ENCODE data around the gene ASB15. TPM values are rescaled to one million over a fixed set of nuclear protein-coding genes. Genes with fewer than 3 reads are reported as not detected.

Gene ASB15
- total RNA-seq, 2 donors from 2014 or later: 18.6 to 53.9 TPM

- H3K4me3 ChIP-seq: peak within 1 kb of the TSS; percentile 80 to 88
- H3K27me3 ChIP-seq: no peaks in the 10 kb centered on the region
- H3K36me3 ChIP-seq: no peaks in the 10 kb centered on the region
- H3K9me3 ChIP-seq: no peaks in the 10 kb centered on the region
- DNase-seq (ENCODE audit: low spot score): peak; percentile 98
- TF ChIP-seq, protein P1, sequence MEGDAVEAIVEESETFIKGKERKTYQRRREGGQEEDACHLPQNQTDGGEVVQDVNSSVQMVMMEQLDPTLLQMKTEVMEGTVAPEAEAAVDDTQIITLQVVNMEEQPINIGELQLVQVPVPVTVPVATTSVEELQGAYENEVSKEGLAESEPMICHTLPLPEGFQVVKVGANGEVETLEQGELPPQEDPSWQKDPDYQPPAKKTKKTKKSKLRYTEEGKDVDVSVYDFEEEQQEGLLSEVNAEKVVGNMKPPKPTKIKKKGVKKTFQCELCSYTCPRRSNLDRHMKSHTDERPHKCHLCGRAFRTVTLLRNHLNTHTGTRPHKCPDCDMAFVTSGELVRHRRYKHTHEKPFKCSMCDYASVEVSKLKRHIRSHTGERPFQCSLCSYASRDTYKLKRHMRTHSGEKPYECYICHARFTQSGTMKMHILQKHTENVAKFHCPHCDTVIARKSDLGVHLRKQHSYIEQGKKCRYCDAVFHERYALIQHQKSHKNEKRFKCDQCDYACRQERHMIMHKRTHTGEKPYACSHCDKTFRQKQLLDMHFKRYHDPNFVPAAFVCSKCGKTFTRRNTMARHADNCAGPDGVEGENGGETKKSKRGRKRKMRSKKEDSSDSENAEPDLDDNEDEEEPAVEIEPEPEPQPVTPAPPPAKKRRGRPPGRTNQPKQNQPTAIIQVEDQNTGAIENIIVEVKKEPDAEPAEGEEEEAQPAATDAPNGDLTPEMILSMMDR (IDR thresholded peaks at IDR 0.05): no peak
- peaks cover 0 to 40% of the 10 kb centered on the region in 2 donors for H3K4me1 ChIP-seq
- H3K27ac ChIP-seq: peak within 1 kb of the TSS; percentile 92 to 93
Observed at GRCh38 chr7:123557398-123558288, 44.0 kb upstream of the ASB15 start, which contains the start of gene NDUFA5. Gene NDUFA5 (minus strand): TSS chr7:123557818. CDS start chr7:123557795, 23 bp downstream.

- no peaks in the 10 kb centered on the region for H3K36me3 ChIP-seq
- TF ChIP-seq, protein P1 (IDR thresholded peaks at IDR 0.05): no peak
- peak overlapping the region; percentile 80 to 88 for H3K4me3 ChIP-seq
- H3K4me1 ChIP-seq: peaks cover 0 to 33% of the 10 kb centered on the region in 2 donors
- H3K27me3 ChIP-seq: no peaks in the 10 kb centered on the region
- H3K9me3 ChIP-seq: no peaks in the 10 kb centered on the region
- DNase-seq (ENCODE audit: low spot score): no peak
- H3K27ac ChIP-seq: peak overlapping the region; percentile 92 to 93
Observed at GRCh38 chr7:123558289-123558874, 43.2 kb upstream of the ASB15 start.

DNA sequence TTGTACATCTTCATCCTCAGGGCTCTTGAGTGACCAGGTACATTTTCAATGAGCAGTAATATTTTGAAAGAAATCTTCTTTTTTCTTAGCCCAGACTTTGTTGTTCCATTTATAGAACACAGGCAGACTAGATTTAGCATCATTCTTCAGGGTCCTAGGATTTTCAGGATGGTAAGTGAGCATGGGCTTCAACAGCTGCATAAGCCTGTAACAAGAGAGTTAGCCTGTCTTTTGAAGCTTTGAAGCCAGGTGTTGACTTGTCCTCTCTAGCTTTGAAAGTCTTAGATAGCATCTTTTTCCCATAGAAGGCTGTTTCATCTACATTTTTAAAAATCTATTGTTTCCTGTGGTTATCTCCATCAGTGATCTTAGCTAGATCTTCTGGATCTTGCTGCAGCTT, 39.5 kb upstream of the ASB15 start:
- no peaks in the 10 kb centered on the region for H3K4me1 ChIP-seq
- H3K27me3 ChIP-seq: no peaks in the 10 kb centered on the region
- no peaks in the 10 kb centered on the region for H3K9me3 ChIP-seq
- no peak overlapping the region for H3K27ac ChIP-seq
- no peak overlapping the region for H3K4me3 ChIP-seq
- DNase-seq (ENCODE audit: low spot score): no peak
- TF ChIP-seq, protein P1 (IDR thresholded peaks at IDR 0.05): no peak
- no peaks in the 10 kb centered on the region for H3K36me3 ChIP-seq

DNA sequence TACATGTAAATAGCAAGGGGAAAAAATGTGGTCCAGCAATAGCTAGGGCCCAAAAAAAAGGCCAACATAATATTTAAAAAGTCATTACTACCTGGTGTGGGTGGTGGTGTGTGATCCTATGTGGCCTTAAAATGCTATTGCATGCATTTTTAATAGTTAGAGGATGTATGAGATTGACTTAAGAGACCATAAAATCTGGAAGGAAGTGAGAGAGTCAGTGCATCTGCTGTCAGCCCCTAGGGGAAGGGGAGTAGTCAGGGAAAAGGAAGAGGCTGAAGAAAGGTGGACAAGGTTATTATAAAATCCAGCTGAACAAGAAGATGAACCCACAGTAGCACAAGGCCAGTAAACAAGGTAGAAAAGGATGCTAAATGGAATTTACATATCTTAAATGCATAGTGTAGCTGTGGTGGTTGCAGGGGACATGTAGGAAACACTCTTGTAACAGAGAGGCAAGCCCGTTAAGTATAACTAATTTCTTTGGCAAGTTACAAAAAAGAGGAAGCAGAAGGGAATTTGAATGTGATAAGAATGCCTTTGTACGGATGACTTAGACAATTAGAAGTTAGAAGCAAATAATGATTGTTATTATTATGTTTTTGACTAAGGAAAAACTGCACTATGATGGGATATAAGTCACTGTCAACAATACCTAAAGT, 32.1 kb upstream of the ASB15 start:
- Histone ChIP-seq H3K4me3 (no peak overlapping the region), H3K27me3 (no peaks in the 10 kb centered on the region), H3K9me3 (no peaks in the 10 kb centered on the region), H3K36me3 (no peaks in the 10 kb centered on the region), H3K27ac (no peak overlapping the region), H3K4me1 (no peaks in the 10 kb centered on the region)
- TF ChIP-seq, protein P1 (IDR thresholded peaks at IDR 0.05): no peak
- DNase-seq (ENCODE audit: low spot score): no peak

DNA sequence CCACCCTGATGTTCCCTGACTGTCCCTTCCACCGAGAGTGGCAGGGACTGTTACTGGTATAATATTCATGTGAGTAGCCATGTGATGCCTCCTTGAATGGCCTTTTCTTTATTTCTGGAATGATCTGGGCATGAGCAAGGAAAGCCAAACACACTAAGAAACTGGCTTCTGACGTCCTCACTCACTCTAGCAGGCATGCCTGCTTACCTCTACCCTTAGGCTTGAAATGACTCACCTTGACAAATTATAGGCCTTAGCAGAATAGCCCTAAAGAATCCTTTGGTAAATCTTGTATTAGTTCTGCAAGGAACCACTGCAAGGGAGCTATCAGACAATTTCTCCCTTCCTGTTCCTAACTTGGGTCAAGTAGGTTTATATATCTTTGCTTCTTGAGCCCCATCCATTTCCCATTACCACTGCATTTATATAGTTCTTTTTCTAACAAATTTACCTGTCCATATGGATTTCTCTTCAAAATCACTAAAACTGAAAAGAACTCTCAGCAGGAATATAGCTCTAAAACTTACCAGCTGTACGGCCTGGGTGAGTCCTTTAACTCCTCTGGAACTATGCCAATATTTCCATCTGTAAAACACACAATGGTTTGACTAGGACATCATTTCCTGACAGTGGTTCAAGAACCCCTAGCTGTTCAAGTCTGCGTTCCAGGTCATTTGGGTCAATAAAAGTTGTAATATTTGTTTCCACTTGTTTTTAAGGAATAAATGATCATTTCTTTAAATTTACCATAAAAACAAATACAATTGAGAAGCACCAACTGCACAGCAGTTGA, 31.0 kb upstream of the ASB15 start:
- H3K27me3 ChIP-seq: no peaks in the 10 kb centered on the region
- no peak for DNase-seq (ENCODE audit: low spot score)
- no peaks in the 10 kb centered on the region for H3K4me1 ChIP-seq
- H3K36me3 ChIP-seq: no peaks in the 10 kb centered on the region
- H3K4me3 ChIP-seq: no peak overlapping the region
- H3K27ac ChIP-seq: no peak overlapping the region
- H3K9me3 ChIP-seq: no peaks in the 10 kb centered on the region
- TF ChIP-seq, protein P1 (IDR thresholded peaks at IDR 0.05): no peak

Measured in right atrium auricular region (tissue), 2 donors.